Measurements from ENCODE around the gene SLFN13. TPM values are rescaled to one million over a fixed set of nuclear protein-coding genes. Genes with fewer than 3 reads are reported as not detected.

The SLFN13 gene, protein sequence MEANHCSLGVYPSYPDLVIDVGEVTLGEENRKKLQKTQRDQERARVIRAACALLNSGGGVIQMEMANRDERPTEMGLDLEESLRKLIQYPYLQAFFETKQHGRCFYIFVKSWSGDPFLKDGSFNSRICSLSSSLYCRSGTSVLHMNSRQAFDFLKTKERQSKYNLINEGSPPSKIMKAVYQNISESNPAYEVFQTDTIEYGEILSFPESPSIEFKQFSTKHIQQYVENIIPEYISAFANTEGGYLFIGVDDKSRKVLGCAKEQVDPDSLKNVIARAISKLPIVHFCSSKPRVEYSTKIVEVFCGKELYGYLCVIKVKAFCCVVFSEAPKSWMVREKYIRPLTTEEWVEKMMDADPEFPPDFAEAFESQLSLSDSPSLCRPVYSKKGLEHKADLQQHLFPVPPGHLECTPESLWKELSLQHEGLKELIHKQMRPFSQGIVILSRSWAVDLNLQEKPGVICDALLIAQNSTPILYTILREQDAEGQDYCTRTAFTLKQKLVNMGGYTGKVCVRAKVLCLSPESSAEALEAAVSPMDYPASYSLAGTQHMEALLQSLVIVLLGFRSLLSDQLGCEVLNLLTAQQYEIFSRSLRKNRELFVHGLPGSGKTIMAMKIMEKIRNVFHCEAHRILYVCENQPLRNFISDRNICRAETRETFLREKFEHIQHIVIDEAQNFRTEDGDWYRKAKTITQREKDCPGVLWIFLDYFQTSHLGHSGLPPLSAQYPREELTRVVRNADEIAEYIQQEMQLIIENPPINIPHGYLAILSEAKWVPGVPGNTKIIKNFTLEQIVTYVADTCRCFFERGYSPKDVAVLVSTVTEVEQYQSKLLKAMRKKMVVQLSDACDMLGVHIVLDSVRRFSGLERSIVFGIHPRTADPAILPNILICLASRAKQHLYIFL
- 27.1 TPM for total RNA-seq
- long read RNA-seq, partial matches to known transcripts: 1 of 4 reads
- long read RNA-seq, other reads (novel, unspliced or antisense): 2 of 4 reads

DNA sequence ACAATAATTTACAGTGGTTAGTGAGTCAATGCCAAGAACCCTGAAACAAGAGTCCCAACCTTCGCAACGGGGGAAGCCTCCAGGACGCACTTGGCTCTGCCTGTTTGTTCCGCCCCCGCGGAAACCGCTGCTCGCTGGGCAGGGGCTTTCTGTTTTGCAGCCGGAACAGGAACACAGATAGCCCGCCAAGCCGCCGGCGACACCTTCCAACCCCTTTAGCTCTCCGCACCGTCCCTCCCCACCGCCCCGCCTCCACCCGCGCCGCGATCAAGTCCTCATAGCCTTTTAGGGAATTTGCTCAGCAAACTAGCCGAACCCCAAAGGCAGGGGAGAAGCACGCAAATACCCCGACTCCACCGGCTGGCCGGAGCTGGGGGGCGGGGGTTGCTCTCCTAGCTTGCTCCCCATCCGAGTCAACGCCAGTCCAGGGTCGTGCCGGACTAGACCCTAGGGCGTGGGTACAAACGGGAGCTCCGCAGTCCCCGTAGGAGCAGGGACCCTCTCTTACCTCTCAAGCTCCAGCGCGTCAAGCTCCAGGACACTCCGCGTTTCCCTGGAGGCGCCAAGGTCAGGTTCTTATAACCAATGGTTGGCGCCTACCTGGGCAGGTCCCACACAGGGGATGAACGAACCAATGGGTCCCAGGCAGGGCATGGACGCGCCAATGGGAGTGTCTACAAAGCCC is at the start of gene SLFN13:
Gene SLFN13 (minus strand): TSS at position 553 of the 685 bp plus-strand sequence. CDS start 3,086 bp downstream, outside the sequence.
- intact Hi-C loops (cut with DNase I): no loop called here
- H3K4me1 ChIP-seq: peaks cover 14% of the 10 kb centered on the region
- H3K27ac ChIP-seq: peak within 1 kb of the TSS; percentile 76
- TF ChIP-seq, protein P1, sequence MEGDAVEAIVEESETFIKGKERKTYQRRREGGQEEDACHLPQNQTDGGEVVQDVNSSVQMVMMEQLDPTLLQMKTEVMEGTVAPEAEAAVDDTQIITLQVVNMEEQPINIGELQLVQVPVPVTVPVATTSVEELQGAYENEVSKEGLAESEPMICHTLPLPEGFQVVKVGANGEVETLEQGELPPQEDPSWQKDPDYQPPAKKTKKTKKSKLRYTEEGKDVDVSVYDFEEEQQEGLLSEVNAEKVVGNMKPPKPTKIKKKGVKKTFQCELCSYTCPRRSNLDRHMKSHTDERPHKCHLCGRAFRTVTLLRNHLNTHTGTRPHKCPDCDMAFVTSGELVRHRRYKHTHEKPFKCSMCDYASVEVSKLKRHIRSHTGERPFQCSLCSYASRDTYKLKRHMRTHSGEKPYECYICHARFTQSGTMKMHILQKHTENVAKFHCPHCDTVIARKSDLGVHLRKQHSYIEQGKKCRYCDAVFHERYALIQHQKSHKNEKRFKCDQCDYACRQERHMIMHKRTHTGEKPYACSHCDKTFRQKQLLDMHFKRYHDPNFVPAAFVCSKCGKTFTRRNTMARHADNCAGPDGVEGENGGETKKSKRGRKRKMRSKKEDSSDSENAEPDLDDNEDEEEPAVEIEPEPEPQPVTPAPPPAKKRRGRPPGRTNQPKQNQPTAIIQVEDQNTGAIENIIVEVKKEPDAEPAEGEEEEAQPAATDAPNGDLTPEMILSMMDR (IDR thresholded peaks at IDR 0.05): no peak
- H3K4me3 ChIP-seq: peak within 1 kb of the TSS; percentile 67
- peak; percentile 94 to 96 for ATAC-seq
- H3K27me3 ChIP-seq (ENCODE audit: low read depth): peaks cover 8% of the 10 kb centered on the region
- no peaks in the 10 kb centered on the region for H3K36me3 ChIP-seq
- peak; percentile 89 for DNase-seq
- no peaks in the 10 kb centered on the region for H3K9me3 ChIP-seq

DNA sequence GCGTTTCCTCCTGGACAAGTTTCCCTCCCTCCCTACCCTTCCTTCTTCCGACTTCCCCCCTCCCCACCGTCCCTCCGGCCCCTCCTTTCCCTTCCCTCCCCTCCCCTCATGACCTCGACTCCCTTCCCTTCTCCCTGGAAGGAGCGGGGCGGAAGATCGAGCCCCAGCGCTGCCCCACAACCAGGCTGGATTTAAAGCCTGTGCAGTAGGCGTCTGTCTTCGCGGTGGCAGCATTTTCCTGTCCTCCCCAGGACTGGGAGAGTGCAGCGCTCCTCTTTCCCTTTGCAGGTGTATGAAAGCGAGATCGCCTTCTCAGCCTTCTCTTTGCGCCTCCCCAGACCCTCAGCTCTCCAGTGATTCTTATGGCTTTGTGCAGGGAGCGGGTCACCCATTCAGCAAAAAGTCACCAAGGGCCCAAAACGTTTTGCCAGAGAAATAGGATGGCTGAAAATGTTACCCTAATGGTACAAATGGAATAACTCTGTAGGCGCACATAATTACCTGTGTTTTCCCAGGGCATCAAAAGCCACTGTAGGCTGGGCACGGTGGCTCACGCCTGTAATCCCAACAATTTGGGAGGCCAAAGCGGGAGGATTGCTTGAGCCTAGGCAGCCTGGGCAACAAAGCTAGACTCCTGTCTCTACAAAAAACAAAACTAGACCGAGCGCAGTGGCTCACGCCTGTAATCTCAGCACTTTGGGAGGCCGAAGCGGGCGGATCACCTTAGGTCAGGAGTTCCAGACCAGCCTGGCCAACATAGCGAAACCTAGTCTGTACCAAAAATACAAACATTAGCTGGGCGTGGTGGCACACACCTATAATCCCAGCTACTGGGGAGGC is 48.1 kb upstream of the SLFN13 start:
- Histone ChIP-seq H3K4me1 (peaks cover 13% of the 10 kb centered on the region), H3K4me3 (no peak overlapping the region), H3K27ac (no peak overlapping the region), H3K27me3 (ENCODE audit: low read depth) (peaks cover 75% of the 10 kb centered on the region), H3K9me3 (no peaks in the 10 kb centered on the region), H3K36me3 (no peaks in the 10 kb centered on the region)
- ATAC-seq (no peak), DNase-seq (no peak)
- intact Hi-C loops (cut with DNase I): no loop called here
- TF ChIP-seq, protein P1 (IDR thresholded peaks at IDR 0.05): no peak

DNA sequence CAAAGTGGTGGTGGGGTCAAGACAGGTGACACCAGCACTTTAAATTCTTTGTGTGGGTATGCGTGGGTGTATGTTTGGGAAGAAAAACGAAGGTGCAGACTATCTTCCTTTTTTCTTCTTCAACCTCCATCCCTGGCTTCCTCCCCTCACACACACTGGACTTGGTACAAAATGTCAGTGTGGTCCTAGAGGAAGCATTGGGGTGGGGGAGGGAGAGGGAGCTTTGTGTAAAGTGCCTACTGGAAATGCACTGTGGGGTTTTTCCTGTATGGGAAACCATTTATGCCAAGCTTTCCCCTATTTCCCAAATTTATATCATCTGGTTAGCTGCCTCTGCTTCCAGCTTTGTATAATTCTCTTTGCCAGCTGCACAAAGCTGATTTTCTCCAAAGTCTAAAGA is 44.5 kb upstream of the SLFN13 start:
- Histone ChIP-seq H3K36me3 (no peaks in the 10 kb centered on the region), H3K4me1 (peaks cover 21% of the 10 kb centered on the region), H3K9me3 (no peaks in the 10 kb centered on the region), H3K27me3 (ENCODE audit: low read depth) (peaks cover 96% of the 10 kb centered on the region), H3K27ac (no peak overlapping the region), H3K4me3 (no peak overlapping the region)
- DNase-seq: no peak
- no peak for ATAC-seq
- intact Hi-C loops (cut with DNase I): no loop called here
- TF ChIP-seq, protein P1 (IDR thresholded peaks at IDR 0.05): no peak

DNA sequence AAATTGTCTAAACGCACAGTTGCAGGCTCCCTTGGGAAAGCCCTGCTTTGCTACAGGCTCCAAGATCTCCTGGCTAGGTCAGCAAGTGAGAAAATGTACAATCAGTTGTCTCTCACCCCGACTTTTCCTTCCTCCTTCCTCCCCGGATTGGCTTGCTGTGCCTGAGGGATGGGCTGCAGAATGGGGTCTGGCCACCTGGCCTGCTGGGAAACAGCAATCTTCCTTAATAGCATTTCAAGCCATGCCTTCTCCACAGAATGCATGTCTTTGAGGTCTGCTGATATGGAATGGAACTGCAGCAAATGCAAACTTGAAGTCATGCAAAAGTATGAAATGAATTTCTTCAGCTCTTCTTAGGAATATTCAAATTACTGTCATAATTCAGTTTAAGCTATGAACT is 42.9 kb upstream of the SLFN13 start:
- DNase-seq (no peak), ATAC-seq (no peak)
- TF ChIP-seq, protein P1 (IDR thresholded peaks at IDR 0.05): no peak
- Histone ChIP-seq H3K36me3 (no peaks in the 10 kb centered on the region), H3K27ac (no peak overlapping the region), H3K27me3 (ENCODE audit: low read depth) (peaks cover 82% of the 10 kb centered on the region), H3K4me3 (no peak overlapping the region), H3K4me1 (peaks cover 20% of the 10 kb centered on the region), H3K9me3 (no peaks in the 10 kb centered on the region)
- intact Hi-C loops (cut with DNase I): no loop called here
